ENCODE data around the gene BCL3. TPM values are rescaled to one million over a fixed set of nuclear protein-coding genes. Genes with fewer than 3 reads are reported as not detected.
A peak's percentile ranks its signal among the peaks of the same experiment; 100 is the strongest.
"Not testable (repeated sequence)": the region's sequence is repeated elsewhere in the genome, so short reads cannot be mapped to it uniquely, and the experiment has no call there.

BCL3 gene
- total RNA-seq, 4 donors from 2014 or later = 26.6 to 88.9 (median 51.4) TPM

DNA sequence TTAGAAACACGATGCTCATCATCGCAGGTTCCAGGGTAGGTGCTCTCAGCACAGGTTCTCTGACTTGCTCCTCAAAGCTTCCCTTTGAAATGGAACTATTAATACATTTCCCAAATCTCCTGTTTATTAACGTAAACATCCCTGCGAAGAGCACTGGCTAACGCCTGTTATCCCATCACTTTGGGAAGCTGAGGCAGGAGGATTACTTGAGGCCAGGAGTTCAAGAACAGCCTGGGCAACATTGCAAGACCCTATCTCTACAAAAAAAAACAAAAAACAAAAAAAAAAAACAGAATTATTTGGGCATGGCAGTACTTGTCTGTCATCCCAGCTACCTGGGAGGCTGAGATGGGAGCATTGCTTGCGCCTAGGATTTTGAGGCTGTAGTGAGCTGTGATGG, 30.9 kb upstream of the BCL3 start:
- Histone ChIP-seq H3K27me3 (no peaks in the 10 kb centered on the region), H3K27ac (peak overlapping the region in 2 of 4 donors; percentile 77 to 78), H3K36me3 (no peaks in the 10 kb centered on the region), H3K4me3 (no peak overlapping the region), H3K4me1 (peaks cover 10 to 37% (median 24%) of the 10 kb centered on the region in 3 donors), H3K9me3 (peaks cover 0 to 9% (median 0%) of the 10 kb centered on the region in 3 donors)
- no peak for TF ChIP-seq POLR2A (IDR thresholded peaks at IDR 0.05)
- TF ChIP-seq, protein P1, sequence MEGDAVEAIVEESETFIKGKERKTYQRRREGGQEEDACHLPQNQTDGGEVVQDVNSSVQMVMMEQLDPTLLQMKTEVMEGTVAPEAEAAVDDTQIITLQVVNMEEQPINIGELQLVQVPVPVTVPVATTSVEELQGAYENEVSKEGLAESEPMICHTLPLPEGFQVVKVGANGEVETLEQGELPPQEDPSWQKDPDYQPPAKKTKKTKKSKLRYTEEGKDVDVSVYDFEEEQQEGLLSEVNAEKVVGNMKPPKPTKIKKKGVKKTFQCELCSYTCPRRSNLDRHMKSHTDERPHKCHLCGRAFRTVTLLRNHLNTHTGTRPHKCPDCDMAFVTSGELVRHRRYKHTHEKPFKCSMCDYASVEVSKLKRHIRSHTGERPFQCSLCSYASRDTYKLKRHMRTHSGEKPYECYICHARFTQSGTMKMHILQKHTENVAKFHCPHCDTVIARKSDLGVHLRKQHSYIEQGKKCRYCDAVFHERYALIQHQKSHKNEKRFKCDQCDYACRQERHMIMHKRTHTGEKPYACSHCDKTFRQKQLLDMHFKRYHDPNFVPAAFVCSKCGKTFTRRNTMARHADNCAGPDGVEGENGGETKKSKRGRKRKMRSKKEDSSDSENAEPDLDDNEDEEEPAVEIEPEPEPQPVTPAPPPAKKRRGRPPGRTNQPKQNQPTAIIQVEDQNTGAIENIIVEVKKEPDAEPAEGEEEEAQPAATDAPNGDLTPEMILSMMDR (IDR thresholded peaks at IDR 0.05) = no peak
- intact Hi-C loops (cut with DNase I) = no loop called here
- no peak for DNase-seq
- 79 to 84% methylated on average over 6 of the region's 6 CpGs for WGBS, 2 donors

- peak overlapping the region in 2 of 4 donors; percentile 16 to 41 for H3K4me3 ChIP-seq
Measured at GRCh38 chr19:44718441-44719261, 29.9 kb upstream of the BCL3 start.

DNA sequence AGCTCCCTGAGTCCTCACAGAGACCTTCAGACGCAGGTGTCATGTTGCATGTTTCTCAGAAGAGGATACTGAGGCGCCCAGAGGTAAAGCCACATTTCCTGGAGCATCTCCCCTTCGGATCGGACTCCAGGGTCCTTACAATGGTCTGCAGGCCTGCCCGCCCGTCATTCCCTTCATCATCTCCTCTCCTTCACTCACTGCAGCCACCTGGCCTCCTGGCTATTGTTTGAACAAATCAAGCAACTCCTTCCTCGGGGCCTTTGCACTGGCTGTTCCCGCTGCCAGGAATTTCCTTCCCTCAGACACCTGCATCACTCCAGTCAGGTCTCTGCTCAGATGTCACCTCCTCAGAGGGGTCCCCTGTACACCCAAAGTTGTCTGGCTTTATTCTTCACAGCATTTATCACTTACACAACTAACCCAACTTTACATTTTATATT, 29.2 kb upstream of the BCL3 start:
- no peak overlapping the region for H3K4me3 ChIP-seq
- H3K27ac ChIP-seq = peak overlapping the region in 2 of 4 donors; percentile 77 to 78
- no peak for DNase-seq
- peaks cover 0 to 9% (median 0%) of the 10 kb centered on the region in 3 donors for H3K9me3 ChIP-seq
- no peaks in the 10 kb centered on the region for H3K36me3 ChIP-seq
- intact Hi-C loops (cut with DNase I) = no loop called here
- H3K27me3 ChIP-seq = no peaks in the 10 kb centered on the region
- WGBS, 2 donors = 62 to 80% methylated on average over 2 to 6 of the region's 8 CpGs
- H3K4me1 ChIP-seq = peaks cover 23 to 54% (median 41%) of the 10 kb centered on the region in 3 donors
- TF ChIP-seq, protein P1 (IDR thresholded peaks at IDR 0.05) = no peak
- no peak for TF ChIP-seq POLR2A (IDR thresholded peaks at IDR 0.05)

More at GRCh38 chr19:44718441-44719261, 29.9 kb upstream of the BCL3 start:
- Histone ChIP-seq H3K36me3 (no peaks in the 10 kb centered on the region), H3K27me3 (no peaks in the 10 kb centered on the region), H3K4me1 (peaks cover 17 to 48% (median 35%) of the 10 kb centered on the region in 3 donors), H3K9me3 (peaks cover 0 to 9% (median 0%) of the 10 kb centered on the region in 3 donors), H3K27ac (peak overlapping the region; percentile 61 to 88 (median 78))
- TF ChIP-seq, protein P1 (IDR thresholded peaks at IDR 0.05) = no peak
- no peak for TF ChIP-seq POLR2A (IDR thresholded peaks at IDR 0.05)
- intact Hi-C loops (cut with DNase I) = no loop called here
- no peak for DNase-seq
- WGBS, 2 donors = 39 to 69% methylated on average over 2 to 7 of the region's 11 CpGs

DNA sequence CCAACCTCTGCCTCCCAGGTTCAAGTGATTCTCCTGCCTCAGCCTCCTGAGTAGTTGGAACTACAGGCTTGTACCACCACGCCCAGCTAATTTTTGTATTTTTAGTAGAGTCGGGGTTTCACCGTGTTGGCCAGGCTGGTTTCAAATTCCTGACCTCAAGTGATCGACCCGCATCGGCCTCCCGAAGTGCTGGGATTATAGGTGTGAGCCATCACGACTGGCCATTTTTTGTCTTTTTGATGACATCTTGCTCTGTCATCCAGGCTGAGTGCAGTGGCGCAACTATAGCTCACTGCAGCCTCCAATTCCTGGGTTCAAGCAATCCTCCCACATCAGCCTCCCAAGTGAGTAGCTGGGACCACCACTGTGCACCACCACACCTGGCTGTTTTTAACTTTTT, 28.1 kb upstream of the BCL3 start:
- WGBS, 2 donors = 87% methylated on average over 9 of the region's 9 CpGs
- not testable (repeated sequence) for H3K4me3 ChIP-seq, H3K36me3 ChIP-seq, H3K9me3 ChIP-seq, H3K27me3 ChIP-seq, DNase-seq, H3K27ac ChIP-seq
- peaks cover 31 to 65% (median 52%) of the 10 kb centered on the region in 3 donors for H3K4me1 ChIP-seq
- intact Hi-C loops (cut with DNase I) = loop anchor here (5.0 to 10.0 kb wide), 2 partner anchors 52 to 124 kb away; partner anchors contain the start of gene NECTIN2

GRCh38 chr19:44720945-44721344, 27.6 kb upstream of the BCL3 start:
- H3K9me3 ChIP-seq = no peaks in the 10 kb centered on the region
- no peaks in the 10 kb centered on the region for H3K27me3 ChIP-seq
- no peaks in the 10 kb centered on the region for H3K36me3 ChIP-seq
- 72 to 79% methylated on average over 6 of the region's 6 CpGs for WGBS, 2 donors
- intact Hi-C loops (cut with DNase I) = loop anchor here (5.0 to 10.0 kb wide), 2 partner anchors 51 to 124 kb away; partner anchors contain the start of gene NECTIN2
- peaks cover 34 to 71% (median 57%) of the 10 kb centered on the region in 3 donors for H3K4me1 ChIP-seq
- TF ChIP-seq POLR2A (IDR thresholded peaks at IDR 0.05) = no peak
- TF ChIP-seq, protein P1 (IDR thresholded peaks at IDR 0.05) = no peak
- DNase-seq = no peak
- H3K27ac ChIP-seq = no peak overlapping the region
- no peak overlapping the region for H3K4me3 ChIP-seq

DNA sequence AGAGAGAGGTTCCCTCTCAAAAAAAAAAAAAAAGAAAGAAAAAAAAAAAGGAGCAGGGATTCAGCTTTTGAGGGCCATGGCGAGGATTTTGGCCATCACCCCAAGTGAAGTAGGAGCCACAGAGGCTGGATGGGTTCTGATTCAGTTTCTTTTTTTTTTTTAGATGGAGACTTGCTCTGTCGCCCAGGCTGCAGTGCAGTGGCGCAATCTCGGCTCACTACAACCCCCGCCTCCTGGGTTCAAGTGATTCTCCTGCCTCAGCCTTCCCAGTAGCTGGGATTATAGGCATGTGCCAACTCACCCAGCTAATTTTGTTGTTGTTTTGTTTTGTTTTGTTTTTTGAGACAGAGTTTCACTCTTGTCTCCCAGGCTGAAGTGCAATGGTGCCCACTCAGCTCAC, 27.1 kb upstream of the BCL3 start:
- intact Hi-C loops (cut with DNase I) = loop anchor here (5.0 to 10.0 kb wide), 2 partner anchors 51 to 123 kb away; partner anchors contain the start of gene NECTIN2
- DNase-seq, H3K36me3 ChIP-seq, H3K27me3 ChIP-seq, H3K9me3 ChIP-seq, H3K4me3 ChIP-seq: not testable (repeated sequence)
- 67 to 76% methylated on average over 5 of the region's 5 CpGs for WGBS, 2 donors
- peak overlapping the region in 1 of 4 donors; percentile 2 for H3K27ac ChIP-seq
- H3K4me1 ChIP-seq = peaks cover 34 to 75% (median 57%) of the 10 kb centered on the region in 3 donors
